ENCODE results near the gene UBA5.

DNA sequence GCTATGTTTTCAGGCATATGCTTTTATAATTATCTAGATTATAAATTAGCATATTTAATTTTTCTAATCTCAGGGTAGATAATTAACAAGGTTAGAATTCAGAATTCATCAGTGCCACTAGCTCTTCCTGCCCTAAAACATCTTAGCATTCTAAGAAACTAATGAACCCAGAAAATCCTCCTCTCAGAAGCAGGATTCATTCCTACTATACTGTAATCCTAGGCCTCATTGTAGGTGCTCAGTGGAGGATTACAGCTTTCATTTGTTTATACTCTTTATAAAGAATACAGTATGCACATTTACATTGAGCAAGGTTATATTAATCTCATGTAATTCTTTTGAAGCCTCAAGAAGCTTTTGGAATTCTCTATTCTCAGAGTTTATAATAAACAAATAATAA is 21.4 kb upstream of the UBA5 start:
- TF ChIP-seq, protein P1, sequence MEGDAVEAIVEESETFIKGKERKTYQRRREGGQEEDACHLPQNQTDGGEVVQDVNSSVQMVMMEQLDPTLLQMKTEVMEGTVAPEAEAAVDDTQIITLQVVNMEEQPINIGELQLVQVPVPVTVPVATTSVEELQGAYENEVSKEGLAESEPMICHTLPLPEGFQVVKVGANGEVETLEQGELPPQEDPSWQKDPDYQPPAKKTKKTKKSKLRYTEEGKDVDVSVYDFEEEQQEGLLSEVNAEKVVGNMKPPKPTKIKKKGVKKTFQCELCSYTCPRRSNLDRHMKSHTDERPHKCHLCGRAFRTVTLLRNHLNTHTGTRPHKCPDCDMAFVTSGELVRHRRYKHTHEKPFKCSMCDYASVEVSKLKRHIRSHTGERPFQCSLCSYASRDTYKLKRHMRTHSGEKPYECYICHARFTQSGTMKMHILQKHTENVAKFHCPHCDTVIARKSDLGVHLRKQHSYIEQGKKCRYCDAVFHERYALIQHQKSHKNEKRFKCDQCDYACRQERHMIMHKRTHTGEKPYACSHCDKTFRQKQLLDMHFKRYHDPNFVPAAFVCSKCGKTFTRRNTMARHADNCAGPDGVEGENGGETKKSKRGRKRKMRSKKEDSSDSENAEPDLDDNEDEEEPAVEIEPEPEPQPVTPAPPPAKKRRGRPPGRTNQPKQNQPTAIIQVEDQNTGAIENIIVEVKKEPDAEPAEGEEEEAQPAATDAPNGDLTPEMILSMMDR (IDR thresholded peaks at IDR 0.05), result no peak
- no peak for TF ChIP-seq POLR2A (IDR thresholded peaks at IDR 0.05)

Measured in thyroid gland (tissue), 4 donors.